ENCODE data around the gene HHIPL2.
"Not testable (repeated sequence)": the region's sequence is repeated elsewhere in the genome, so short reads cannot be mapped to it uniquely, and the experiment has no call there.

DNA sequence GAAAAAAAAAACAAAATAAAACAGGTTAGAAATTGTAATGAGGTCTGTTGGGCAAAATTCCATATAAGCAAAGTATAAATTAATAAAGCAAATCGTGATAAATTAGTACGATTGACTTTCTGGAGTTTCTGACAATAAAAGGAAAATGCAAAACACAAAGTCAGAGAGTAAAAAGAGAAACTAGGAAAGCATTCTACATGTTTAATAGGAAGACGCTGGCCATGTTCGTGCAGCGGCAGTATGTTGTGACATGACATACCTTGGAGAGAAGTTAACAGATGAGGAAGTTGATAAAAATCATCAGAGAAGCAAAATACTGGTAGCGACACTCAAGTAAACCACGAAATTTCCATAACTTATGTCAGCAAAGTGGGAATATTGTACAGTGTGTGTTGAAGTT, 68.3 kb downstream of the HHIPL2 start:
- TF ChIP-seq CTCF (conservative IDR thresholded peaks at IDR 0.05); ZFX (IDR thresholded peaks at IDR 0.05): not testable (repeated sequence)

Data from C4-2B (cell line).